HG02981 (cell line): ENCODE data around the gene BAD.

Experiments
- ATAC-seq: cut with Tn5 transposase; IDR thresholded peaks from one replicate; pipeline ENCODE4 v1.9.1; 2021; ENCODE audit warnings: mild to moderate bottlenecking, moderate library complexity; ENCODE audit not compliant: unreplicated experiment

BAD gene

DNA sequence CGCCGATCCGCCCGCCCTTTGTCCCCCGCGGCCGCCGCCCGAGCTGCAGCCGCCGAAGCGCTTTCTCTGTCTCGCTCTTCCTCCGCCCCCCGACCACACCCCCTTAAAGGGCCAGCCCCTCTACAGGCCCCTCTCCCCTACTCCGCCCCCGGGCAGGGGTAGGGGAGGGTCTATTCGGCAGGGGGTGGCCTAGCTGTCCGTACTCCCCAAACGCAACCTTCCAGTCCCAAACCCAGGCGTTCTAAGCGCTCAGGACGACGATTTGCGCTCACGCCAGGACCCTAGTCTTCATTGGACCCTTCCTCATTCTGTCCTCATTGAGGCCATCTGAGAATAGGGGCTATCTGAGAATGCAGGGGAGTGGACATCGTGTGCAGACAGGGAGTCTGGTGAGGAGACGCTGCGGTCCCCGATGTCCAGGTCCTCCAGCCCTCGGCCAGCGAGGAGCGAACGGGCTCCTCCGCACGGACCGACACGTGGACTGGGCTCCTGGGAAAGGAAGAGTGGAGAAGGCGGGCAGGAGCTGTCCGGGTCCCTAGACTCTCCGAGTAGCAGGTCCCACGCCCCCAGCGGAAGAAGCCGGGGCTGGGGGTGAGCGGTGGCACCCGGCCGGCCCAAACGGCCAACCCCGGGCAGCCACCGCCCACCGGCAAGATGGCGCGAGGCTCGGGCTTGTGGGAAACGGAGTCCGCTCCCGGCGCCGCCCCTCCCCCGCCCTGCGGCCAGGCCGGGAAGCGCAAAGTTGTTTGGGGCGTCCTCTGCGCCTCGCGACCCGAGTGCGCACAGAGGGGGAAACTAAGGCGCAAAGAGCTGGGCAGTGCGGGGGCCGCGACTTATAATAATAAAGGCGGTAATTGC lies 37.4 kb downstream of the BAD start, which contains the start of gene PPP1R14B:
Gene PPP1R14B (minus strand): TSS at position 73 of the 858 bp plus-strand sequence. CDS start 270 bp downstream, outside the sequence.
- peak; percentile 33 for ATAC-seq

DNA sequence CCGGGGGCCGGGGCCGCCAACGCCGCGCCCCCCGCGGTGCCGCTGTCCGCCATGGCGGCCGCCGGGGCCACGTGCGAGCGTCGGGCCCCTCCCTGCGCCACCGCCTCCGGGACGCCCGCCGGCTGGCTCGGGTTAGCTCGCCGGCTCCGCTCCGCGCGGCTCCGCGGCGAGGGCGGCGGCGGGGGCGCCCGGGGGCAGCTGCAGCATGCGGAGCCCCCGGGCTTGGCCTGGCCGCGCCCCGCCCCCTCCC lies 37.9 kb downstream of the BAD start:
- peak; percentile 14 for ATAC-seq

DNA sequence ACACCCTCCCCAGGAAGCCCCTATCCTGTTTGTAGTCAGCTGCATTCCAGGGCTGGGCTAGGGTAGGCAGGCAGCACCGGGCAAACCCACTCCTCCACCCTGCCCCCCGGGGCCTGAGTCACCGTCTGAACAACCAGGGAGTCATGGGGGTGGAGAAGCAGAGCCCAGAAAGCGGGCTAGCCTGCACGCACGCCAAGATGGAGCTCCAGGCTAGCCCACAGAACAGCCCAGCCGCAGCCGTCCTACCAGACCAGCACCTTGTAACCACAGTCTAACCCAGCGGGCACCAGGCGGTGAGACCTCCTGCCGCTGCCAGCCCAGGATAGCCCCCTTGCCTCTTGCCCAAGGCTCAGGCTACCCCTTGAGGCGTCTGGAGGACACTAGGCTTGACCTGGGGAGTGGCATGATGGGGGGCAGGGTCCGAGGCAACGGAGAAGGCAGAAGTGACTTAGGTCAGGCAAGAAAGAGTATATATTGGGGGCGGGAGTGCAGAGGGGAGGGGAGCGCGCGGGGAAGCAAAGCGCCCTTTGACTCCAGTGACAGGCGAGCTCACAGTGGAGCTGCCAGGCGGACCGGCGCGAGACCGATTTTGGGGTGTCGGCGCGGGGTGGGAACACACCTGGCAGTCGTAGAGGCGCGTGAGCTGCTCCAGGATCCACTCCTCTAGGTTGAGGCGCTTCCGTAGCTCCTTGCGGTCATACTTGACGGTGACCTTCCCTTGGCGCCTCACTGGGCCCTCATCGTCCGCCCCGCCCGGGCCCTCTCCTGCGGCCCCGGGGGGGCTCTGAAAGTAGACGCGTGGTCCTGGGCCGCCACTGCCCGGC lies 38.5 kb downstream of the BAD start:
- no peak for ATAC-seq

DNA sequence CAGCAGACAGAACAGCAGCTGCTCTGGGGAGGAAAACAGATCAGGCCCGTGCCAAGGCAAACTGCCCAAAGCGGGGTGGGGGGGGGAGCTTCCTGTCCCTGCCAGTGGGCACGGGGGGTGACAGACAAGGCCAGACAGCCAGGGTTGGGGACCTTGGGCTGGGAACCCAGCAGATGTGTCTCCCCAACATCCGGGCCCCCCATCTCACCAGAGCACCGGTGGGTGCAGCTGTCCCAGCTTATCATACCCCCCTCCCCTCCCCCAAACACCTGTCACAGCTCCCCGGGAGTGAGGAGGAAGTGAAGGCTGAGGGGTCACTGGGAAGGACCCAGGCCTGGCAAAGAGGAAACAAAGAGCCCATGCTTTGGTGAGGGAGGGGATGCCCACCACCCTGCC lies 39.1 kb downstream of the BAD start:
- ATAC-seq = no peak

DNA sequence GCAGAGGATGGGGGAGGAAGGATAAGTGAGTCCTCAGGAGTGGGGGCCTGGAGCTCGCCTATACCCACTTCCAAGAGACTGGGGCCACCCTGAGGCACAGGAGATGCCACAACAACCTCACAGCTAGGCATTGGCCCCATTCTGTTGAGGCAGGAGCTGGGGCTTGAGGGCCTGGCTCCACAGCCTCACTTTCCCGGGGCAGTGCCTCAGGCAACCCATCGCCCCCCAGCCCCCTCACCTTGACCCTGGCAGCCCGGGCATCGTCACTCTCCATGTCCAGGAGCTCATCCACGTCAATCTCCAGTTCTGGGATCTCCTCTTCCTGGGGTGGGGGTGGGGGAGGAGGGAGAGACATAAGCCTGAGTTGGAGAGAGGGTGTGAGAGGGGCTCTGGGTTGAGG lies 39.5 kb downstream of the BAD start:
- ATAC-seq = no peak

DNA sequence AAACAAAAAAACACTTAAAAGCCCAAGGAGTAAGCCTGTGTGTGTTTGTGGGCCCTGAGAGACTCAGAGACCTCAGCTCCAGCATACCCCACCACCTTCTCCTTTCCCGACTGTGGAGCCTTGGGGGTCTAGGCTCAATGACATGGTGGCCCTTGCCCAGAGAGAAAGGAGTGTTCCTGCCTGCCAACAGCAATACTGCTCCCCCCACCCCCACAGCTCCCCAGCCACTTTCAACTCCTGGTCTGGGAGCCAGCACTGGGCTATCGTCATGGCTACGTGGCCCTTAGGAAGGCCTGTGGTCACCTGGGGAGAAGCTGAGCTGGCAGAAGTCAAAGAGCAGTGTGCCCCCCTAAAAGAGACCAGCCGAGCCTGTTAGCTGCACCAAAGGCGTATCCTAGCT lies 40.4 kb downstream of the BAD start:
- ATAC-seq = no peak

DNA sequence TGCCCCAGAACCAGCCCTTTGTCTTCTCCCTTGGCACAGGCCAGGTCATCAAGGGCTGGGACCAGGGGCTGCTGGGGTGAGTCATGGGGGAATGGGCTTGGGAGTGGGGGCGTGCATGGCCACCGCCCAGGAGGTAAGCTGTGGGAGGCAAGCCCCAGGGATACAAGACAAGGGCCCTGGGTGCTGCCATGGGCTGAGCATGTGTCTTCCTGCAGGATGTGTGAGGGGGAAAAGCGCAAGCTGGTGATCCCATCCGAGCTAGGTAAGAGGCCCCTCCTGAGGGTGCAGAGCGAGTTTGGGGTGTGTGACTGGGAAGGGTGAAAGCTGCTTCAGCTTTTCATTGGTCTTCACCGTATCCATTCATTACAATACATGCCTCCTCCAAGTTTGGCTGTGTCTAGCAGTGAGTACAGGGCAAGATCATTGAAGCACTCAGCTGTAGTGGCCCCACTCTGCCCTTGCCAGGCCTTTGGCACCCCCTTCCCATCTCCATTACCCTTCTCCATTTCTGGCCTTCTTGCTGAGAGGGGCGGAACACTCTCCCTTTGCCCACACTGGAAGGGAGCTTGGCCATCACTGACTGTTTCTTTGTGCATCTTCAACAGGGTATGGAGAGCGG lies 41.1 kb downstream of the BAD start:
- ATAC-seq = no peak

DNA sequence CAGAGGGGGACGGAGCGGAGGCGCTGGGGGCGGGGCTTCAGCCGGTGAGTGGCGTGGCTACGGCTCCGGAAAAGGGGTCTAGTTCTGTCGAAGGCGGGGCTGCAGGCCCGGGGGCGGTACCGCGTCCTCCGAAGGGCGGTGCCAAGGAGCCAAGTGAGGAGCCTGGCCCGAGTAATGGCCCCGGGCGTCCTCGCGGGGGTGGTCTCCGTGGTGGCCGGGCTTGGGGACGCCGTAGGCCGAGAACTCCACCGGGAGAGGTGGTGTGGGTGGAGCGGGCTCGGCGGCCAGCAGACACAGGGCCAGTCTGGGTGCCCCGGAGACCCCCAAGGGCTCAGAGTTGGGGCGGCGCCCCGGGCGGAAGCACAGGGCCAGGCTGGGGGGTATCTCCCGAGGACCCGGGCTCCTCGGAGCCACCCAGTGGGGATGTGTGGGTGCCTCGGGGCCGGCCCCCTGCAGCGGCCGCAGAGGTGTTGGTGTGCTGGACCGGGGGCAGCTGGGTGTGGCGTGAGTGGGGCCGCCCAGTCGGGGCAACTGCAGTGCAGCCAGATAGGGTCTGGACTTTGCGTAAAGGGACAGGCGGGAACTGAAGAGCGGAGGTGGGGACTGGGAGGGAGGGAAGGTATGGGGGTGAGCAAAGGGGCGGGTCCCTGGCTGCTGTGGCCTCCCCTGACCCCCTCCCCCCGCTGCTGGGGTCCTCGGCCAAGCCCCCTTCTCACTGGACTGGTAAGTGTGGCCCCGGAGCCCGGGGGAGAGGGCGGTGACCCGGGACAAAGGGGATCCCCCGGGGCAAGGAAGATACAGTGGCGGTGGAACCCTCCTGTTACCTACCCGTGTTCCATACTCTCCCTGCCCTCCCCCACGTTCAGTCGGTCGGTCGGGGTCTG lies 42.7 kb downstream of the BAD start:
- peak; percentile 56 for ATAC-seq

DNA sequence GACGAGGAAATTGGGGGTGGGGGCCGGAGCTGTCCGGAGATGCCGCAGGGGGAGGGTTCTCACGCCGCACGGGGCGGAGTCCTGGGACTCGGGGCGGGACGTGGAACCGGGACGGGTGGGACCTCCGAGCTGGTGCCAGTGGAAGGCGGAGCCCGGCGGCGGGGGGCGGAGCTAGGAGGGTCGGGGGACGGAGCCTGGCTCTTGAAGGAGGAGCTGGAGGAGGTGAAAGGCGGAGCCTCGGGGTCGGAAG lies 43.3 kb downstream of the BAD start:
- no peak for ATAC-seq

DNA sequence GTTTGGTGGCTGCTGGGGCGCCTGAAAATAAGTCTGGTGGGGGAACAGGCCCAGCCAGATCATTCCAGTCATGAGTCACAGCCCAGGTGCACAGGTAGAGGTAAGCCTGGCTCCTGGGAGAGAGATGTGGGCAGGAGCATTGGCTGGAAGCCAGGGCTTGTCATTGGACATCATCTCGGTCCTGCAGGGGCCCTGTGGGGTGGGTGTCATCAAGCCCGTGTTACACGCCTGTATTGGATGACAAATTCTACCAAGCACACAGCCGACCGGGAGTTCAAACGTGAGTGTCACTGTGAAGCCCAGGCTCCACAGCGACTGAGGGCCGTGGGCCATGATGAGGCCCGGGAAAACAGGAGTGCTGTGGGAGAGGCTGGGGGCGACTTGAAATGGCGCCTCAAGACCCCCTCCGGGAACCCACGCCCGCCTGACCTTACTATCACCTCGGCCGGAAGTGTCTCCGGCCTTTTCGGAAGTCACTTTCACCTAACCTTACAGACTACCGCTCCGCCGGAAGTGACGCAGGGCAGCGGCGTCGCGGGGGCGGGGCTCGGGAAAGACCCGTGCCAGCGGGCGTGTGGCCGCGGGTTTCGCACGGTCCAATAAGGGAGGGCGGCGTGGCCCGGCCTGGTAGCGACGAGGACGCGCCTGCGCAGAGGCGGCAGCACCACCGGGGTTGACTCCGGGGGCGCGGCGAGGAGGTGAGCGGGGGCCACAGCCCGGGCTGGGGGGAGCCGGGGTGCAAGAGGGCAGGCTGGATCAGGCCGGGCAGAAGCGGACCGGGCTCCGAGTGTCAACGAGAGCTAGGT lies 43.8 kb downstream of the BAD start, which contains the start of gene FKBP2:
Gene FKBP2 (plus strand): TSS at position 661 of the 806 bp plus-strand sequence. CDS start 1,293 bp downstream, outside the sequence.
- peak; percentile 47 for ATAC-seq

DNA sequence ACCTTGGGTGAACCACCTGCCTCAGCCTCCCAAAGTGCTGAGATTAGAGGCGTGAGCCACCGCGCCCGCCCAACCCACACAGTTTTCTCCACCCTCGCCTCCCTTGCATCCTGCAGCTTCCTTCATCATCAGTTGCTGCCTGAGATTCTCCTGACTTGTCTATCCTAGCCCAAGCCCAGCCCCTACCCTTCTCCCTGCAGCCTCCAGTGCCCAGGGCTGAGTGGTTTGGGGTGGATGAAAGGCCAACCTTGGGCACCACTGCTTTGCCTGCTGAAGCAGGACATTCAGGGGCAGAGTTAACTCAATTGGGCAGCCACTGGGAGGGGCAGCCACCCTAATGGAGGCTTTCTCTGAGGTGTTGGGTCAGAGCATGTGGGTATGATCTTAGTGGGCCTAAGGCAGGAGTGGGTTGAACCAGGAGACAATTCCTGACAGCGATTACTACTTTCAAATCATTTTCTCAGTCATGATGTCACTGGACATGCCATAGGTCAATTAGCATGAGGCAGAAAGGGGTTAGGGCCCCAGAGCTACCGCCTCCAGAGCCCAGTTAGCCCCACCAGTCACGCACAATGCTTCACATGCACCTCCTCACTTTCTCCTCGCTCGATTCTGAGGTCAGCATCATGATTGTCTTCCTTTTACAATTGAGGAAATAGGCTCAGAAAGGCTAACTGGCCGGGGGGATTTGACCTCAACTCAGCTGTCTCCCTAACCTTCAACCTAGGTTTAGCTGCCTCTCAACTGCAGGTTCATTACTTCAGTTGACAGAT lies 44.6 kb downstream of the BAD start:
- ATAC-seq = no peak

DNA sequence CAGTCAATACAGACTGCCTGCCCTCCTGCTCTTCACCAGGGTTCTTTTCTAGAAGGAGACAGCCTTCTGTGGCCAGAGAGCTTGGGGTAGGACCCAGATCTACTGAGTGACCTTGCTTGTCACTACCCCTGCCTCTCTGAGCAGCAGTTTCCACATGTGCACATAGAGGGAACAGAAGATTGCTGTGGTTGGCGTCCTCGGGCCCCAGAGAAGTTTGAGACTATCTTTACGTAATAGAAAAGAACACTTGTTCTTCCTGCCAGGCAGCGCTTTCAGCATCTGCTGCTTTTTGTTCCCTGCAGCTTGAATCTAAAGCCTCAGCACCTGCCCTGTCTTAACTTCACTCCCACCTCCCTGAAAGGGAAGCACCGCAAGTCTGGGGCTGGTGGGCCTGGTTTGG lies 45.5 kb downstream of the BAD start:
- ATAC-seq = no peak

DNA sequence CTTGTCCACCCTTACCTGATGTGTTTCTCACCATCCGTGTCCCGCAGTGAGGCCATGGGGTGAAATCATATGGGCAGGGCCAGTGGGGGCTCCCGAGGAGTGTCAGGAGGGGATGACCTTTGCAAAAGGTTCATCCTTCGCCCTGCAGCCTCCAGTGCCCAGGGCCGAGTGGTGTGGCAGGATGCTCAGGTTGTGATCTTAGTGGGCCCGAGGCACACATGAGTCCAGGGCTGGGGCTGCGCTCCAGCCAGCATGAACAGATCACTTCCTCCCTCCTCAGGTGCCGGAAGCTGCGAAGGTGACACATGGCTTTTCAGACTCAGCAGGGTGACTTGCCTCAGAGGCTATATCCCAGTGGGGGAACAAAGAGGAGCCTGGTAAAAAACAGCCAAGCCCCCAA lies 46.4 kb downstream of the BAD start:
- no peak for ATAC-seq

DNA sequence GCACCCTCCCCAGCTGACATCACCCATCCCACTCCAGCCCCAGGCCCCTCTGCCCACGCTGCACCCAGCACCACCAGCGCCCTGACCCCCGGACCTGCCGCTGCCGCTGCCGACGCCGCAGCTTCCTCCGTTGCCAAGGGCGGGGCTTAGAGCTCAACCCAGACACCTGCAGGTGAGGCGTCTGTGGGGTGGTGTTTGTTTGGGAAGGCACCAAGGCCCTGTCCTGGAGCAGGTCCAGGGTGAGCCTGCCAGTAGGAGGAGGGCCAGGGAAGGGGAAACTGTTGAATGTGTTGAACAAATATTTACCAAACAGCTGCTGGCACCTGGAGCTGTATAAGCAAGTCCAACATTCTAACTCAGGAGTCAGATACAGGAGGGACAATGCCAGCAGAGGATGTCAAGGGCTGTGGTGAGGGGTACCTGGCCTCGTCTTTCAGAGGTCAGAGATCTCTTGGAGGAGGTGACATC lies 46.9 kb downstream of the BAD start:
- no peak for ATAC-seq

DNA sequence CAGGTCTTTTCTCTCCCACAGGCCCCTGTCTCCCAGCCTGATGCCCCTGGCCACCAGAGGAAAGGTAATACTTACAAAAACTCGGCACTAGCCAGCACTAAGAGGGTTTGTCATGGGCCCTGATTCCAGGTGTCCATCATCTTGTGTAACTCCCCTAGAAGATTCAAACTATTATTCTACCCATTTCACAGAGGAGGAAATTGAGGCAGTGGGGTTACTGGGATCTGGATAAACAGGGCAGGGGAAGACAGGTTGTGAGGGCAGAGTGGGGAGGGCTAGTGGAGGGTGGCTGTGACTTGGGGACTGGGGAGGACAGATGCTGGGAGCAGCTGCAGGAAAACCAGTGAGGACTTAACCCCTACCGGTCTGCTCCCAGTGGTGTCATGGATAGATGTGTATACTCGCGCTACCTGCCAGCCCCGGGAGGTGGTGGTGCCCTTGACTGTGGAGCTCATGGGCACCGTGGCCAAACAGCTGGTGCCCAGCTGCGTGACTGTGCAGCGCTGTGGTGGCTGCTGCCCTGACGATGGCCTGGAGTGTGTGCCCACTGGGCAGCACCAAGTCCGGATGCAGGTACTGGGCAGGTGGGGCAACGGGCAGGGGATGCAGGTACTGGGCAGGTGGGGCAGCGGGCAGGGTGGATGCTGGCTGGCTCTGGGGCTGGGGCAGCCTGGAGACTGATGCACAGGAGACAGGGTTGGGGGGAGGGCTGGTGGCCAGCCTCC lies 48.9 kb downstream of the BAD start:
- no peak for ATAC-seq

DNA sequence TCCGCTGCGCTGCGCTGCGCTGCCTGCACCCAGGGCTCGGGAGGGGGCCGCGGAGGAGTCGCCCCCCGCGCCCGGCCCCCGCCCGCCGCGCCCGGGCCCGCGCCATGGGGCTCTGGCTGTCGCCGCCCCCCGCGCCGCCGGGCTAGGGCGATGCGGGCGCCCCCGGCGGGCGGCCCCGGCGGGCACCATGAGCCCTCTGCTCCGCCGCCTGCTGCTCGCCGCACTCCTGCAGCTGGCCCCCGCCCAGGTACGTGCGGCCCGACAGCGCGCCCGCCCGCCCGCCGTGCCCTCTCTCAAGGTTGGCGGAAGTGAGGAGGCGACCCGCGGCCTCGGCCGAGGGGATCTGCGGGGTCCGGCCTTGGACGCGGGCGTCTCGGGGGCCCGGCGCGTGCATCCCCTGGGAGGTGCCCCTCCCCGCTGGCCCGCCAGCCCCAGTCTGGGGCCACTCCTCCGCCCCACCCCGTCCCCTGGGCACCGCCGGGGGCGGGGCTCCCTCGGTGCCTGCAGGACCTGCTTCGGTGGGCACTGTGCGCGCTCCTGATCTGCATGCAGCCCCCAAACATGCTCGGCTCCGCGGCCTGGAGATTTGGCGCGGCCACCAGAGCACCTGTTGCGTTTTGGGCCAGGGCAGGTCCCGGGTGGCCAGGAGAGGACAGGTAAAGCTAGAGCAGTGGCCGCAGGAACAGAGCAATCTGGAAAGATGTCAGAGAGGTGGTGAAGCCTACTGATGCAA lies 49.7 kb downstream of the BAD start:
- ATAC-seq = no peak

DNA sequence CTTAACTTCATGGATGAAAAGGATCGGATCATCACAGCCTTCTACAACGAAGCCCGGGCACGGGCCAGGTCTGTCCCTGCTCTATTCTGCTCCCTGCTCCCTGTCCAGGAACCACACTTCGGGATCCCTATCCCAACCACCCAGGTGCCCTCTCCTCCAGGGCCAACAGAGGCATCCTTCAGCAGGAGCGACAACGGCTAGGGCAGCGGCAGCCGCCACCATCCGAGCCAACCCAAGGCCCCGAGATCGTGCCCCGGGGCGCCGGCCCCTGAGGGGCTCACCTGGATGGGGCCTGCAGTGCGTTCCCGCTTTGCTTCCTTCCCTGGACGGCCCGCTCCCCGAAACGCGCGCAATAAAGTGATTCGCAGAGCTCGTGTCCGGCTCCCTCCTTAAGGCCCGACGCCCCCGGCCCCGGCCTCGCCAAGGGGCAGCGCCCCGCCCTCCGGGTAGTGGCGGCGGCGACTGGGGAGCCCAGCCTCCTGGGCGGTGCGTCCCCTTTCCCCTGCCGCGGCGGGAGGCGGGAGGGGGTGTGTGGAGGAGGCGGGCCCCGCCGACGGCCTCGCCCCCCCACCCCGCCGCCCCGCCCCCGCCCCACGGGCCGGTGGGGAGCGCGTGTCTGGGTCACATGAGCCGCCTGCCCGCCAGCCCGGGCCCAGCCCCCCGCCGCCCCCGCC lies 50.4 kb downstream of the BAD start, which contains the start of gene VEGFB:
Gene VEGFB (plus strand): TSS at position 672 of the 674 bp plus-strand sequence. CDS start 250 bp downstream, outside the sequence.
- ATAC-seq = no peak
